Measurements from ENCODE around the gene FER1L5.

Gene FER1L5

GRCh38 chr2:96642564-96643360, at the start of gene FER1L5:
Gene FER1L5, plus strand, starts transcription at chr2:96642764. Its CDS starts 73 bp downstream, at chr2:96642837.
- DNase-seq (ENCODE audit: low read depth, low spot score): no peak

GRCh38 chr2:96594282-96594681, 48.3 kb upstream of the FER1L5 start:
- no peak for DNase-seq (ENCODE audit: low read depth, low spot score)

- no peak for DNase-seq (ENCODE audit: low read depth, low spot score)
Observed at GRCh38 chr2:96594691-96595152, 47.8 kb upstream of the FER1L5 start.

GRCh38 chr2:96596596-96596995, 46.0 kb upstream of the FER1L5 start:
- no peak for DNase-seq (ENCODE audit: low read depth, low spot score)

DNA sequence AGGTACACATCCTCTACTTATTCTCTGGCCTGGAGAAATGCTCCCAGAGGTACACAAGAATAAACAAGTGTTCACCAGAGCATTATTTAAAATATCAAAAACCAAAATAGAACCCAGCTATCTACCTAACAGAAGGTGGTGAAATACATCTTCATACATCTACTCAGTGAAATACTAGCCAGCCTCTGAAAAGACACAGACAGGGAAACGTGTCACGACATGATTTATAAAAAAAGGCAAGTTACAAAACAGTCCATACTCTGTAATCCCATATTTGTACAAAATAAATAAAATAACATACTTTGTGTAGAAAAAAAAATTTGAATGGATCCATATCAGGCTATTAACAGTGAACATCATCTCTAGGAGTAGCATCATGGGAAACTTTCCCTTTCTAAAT, 42.6 kb upstream of the FER1L5 start:
- no peak for DNase-seq (ENCODE audit: low read depth, low spot score)

DNA sequence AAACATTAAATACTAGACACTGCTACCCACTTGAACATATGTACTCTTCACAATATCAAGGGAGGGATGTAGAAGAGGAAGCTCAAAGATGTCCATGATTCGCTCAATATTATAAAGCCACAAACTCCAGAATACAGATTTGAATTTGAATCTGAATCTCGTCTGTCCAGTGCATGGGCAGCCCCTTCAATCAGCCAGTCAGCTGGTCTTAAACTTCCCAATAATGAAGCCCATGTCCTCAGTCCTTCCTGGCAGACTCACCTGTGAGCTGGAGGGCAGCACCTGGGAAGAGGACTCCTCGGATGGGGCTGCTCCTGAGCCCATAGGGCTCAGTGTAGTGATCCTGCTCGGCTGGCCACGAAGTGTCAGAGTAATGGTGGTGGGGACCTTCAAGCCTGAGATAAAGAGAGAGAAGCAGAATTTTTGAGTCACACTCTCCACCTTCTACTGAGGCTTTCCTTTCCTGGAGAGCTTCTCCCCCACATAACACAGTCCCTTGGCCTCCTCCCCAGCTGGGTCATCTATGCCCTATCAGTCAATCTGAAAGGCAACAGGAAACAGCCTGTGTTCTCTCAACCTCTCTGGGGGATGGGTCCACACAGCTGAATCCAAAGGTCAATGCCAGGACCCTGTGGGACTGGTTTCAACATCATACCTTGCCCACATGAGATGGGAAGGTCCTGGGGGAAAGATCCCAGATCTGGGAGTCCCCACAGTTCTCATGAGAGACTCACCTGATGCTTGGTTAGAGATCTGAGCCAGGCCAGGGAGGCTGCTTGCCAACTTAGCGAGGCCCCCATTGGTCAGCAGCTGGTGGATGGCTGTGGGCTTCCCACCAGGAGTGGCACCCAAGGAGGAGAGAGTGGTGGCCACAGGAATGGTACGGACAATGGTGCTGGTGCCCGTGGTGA, 40.9 kb upstream of the FER1L5 start:
- no peak for DNase-seq (ENCODE audit: low read depth, low spot score)

- DNase-seq (ENCODE audit: low read depth, low spot score): no peak
Observed at GRCh38 chr2:96602330-96602823, 40.2 kb upstream of the FER1L5 start.

DNA sequence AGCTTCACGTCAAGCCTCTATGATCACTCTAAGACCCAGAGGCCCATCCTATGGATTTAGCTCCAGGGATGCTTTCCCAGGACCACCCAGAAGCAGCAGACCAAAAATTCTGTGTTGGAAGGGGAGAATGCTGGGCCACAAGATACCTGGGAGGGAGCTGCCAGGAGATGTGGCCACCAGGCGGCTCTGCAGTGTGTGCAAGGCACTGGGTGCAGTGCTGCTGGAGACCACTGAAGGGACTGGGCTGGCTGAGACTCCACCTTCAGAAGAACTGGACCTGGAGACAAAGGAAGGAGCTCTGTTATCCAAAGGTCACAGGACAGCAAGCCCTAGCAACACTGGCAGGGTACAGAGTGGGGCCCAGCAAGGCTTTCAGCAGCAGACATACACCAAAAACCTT, 38.5 kb upstream of the FER1L5 start:
- no peak for DNase-seq (ENCODE audit: low read depth, low spot score)

GRCh38 chr2:96608469-96609455, 33.8 kb upstream of the FER1L5 start:
- no peak for DNase-seq (ENCODE audit: low read depth, low spot score)

DNA sequence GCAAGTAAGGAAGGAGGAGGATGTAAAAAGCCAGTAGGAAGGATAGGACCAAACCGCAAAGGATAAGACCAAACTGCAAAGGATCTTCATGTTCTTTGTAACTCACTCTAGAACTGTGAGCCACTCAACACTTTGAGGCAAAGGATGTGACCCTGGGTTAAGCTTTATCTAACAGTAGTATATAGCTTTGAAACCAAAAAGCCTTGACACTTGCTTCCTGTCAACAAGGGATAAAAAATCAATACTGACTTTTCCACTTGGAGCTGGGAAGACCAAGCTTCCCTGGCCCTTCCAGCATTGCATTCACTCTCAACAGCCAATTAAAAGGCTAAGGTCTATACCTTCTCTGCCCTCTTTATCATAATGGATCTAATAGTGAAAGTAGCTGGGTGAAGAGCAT, 26.4 kb upstream of the FER1L5 start:
- DNase-seq (ENCODE audit: low read depth, low spot score): no peak

- DNase-seq (ENCODE audit: low read depth, low spot score): no peak
Observed at GRCh38 chr2:96616535-96616934, 26.0 kb upstream of the FER1L5 start.

- DNase-seq (ENCODE audit: low read depth, low spot score): no peak
Observed at GRCh38 chr2:96617012-96617411, 25.6 kb upstream of the FER1L5 start.

DNA sequence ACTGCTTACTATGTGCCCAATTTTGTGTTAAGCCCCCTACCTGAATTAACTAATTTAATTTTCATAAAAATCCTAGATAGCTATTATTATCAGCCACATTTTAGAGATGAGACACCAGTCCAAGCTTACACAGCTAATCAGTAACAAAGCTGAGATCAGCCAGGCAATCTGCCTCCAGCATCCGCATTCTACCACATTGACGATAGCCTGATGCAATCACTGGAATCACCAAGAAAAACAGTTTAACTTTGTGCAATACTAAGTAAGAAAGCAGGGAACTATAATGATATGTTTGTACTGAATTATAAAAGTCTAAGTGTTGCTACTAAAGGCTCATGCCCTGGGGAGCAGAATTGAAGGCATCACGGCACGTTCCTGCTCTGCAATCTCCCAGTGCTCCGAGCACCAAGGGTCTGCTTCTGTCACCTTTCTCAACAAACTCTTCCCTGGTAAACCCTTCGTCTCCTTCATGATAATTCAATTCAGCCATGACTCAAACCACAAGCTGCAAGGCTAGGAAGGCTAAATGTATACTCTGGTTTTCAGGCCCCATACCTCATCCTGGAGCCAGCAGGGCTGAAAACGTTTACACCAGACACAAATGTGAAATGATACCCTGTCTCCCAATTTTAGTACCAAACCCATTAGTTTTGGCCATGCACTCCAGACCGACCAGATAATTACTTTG, 23.8 kb upstream of the FER1L5 start:
- no peak for DNase-seq (ENCODE audit: low read depth, low spot score)

DNA sequence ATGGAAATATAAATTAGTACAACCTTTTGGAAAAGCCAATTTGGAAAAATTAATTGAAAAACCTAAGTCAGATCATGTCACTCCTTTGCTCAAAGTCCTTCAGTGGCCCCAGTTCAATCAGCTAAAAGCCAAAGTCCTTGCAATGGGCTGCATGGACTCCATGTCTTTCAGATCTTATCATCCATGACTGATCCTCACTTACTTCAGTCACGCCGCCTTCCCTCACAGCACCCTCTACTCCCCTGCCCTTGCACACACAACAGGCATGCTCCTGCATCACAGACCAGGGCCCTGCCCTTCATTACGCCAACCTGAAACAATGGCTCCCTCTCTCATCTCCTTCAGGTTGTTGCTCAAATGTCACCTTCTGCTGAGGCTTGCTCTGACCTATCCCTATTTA, 20.0 kb upstream of the FER1L5 start:
- DNase-seq (ENCODE audit: low read depth, low spot score): no peak

DNA sequence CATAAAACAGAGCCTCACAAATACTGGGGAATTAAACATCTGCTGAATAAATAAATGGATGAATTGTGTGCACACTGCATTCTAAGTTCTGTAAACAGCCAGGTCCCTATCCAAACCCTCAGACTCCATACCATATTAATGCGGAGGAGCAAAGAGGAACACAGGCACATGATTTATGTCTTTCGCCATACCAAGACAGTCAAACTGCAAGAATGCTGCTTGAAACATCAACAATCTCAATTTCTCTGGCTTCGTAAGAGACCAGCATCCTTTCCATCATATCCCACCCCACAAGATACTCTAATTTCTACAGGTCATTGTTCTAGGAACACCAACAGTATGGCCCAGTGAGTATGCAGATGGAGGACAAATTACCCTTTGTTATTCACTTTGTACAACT, 19.4 kb upstream of the FER1L5 start:
- no peak for DNase-seq (ENCODE audit: low read depth, low spot score)

- no peak for DNase-seq (ENCODE audit: low read depth, low spot score)
Observed at GRCh38 chr2:96625571-96626552, 16.7 kb upstream of the FER1L5 start.

DNA sequence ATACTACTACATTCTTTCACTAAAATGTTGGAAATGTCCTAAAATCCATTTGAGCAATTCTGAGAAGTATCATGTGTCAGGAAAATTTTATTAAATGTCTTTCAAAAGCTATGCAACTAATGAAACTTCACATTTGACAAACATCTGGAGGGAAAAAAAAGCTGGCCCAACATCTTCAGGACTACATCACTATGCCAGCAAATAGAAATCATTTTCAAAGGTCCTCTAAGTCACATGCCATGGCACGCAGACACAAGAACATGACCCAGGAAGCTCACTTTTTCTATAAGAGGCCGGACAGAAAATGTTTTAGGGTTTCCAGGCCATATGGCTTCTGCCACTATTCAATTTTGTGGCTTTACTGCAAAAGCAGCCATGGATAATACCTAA, 16.0 kb upstream of the FER1L5 start:
- DNase-seq (ENCODE audit: low read depth, low spot score): no peak

DNA sequence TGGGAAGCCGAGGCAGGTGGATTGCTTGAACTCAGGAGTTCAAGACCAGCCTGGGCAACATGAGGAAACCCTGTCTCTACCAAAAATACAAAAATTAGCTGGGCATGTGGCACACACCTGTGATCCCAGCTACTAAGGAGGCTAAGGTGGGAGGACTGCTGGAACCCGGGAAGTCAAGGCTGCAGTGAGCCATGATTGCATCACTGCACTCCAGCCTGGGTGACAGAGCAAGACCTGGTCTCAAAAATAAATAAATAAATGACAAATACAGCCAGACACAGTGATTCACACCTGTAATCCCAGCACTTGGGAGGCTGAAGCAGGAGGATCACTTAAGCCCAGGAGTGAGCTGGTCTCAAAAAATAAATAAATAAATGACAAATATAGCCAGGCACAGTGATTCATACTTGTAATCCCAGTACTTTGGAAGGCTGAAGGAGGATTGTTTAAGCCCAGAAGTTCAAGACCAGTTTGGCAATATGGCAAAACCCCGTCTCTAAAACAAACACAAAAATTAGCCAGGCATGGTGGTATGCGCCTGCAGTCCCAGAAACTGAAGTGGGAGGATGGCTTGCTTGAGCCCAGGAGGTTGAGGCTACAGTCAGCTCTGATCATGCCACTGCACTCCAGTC, 10.6 kb upstream of the FER1L5 start:
- no peak for DNase-seq (ENCODE audit: low read depth, low spot score)

DNA sequence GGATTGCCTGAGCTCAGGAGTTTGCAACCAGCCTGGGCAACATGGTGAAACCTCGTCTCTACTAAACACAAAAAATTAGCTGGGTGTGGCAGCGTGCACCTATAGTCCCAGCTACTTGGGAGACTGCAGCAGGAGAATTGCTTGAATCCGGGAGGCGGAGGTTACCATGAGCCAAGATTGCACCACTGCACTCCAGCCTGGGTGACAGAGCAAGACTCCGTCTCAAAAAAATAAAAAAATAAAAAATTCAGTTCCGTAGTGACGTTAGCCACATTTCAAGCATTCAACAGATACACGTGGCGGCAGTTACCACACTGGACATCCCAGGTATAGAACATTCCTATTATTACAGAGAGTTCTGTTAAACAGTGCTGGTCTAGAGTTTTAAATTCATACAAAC, 8.9 kb upstream of the FER1L5 start:
- no peak for DNase-seq (ENCODE audit: low read depth, low spot score)

All from activated naive CD8-positive, alpha-beta T cell treated with anti-CD3 and anti-CD28 coated beads, Interleukin-2, amount 50 U/mL, for 16 hours (primary cell).